Measurements from ENCODE around the gene RNF175. TPM values are rescaled to one million over a fixed set of nuclear protein-coding genes. Genes with fewer than 3 reads are reported as not detected.

The RNF175 gene
- total RNA-seq, 2 donors from 2014 or later = 0.37 TPM; not detected in 1

DNA sequence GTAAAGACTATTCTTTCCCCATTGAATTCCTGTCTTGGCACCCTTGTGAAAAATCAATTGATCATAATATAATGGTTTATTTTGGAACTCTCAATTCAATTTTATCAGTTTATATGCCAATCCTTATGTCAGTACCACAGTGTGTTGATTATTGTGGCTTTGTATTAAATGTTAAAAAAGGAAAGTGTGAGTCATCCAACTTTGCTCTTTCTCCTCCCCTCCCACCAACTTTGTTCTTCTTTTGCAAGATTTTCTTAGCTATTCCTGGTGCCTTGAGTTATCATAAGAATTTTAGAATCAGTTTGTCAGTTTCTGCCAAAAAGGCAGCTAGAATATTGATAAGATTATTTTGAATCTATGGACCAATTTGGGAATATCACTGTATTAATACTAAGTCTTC lies 11.2 kb upstream of the RNF175 start:
- Histone ChIP-seq H3K36me3 (no peaks in the 10 kb centered on the region), H3K9me3 (no peaks in the 10 kb centered on the region), H3K9ac (ENCODE audit: low read depth in 2 of 2, low read length in 2 of 2) (no peak overlapping the region), H3K4me1 (no peaks in the 10 kb centered on the region), H3K27me3 (no peaks in the 10 kb centered on the region), H3K4me3 (no peak overlapping the region), H3K27ac (no peak overlapping the region)
- DNase-seq = no peak
- intact Hi-C loops (cut with DNase I) = no loop called here
- TF ChIP-seq, protein P1, sequence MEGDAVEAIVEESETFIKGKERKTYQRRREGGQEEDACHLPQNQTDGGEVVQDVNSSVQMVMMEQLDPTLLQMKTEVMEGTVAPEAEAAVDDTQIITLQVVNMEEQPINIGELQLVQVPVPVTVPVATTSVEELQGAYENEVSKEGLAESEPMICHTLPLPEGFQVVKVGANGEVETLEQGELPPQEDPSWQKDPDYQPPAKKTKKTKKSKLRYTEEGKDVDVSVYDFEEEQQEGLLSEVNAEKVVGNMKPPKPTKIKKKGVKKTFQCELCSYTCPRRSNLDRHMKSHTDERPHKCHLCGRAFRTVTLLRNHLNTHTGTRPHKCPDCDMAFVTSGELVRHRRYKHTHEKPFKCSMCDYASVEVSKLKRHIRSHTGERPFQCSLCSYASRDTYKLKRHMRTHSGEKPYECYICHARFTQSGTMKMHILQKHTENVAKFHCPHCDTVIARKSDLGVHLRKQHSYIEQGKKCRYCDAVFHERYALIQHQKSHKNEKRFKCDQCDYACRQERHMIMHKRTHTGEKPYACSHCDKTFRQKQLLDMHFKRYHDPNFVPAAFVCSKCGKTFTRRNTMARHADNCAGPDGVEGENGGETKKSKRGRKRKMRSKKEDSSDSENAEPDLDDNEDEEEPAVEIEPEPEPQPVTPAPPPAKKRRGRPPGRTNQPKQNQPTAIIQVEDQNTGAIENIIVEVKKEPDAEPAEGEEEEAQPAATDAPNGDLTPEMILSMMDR (IDR thresholded peaks at IDR 0.05) = no peak

DNA sequence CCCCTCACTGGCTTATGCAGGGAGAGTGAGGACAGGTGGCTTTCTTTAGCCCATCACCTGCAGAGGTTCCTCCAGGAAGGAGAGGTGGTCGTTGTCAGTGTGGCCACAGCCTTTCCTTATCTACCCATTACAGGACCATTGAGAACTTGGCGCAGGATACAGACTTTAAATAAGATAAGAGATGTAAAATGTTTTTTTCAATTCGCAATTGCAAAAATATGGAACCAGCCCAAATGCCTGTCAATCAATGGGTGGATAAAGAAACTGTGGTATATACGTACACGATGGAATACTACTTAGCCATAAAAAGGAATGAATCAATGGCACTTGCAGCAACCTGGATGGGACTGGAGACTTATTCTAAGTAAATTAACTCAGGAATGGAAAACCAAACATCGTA lies 6.9 kb upstream of the RNF175 start:
- Histone ChIP-seq H3K27ac (no peak overlapping the region), H3K9me3 (no peaks in the 10 kb centered on the region), H3K36me3 (no peaks in the 10 kb centered on the region), H3K4me3 (no peak overlapping the region), H3K9ac (ENCODE audit: low read depth in 2 of 2, low read length in 2 of 2) (no peak overlapping the region), H3K4me1 (no peaks in the 10 kb centered on the region), H3K27me3 (no peaks in the 10 kb centered on the region)
- intact Hi-C loops (cut with DNase I) = no loop called here
- TF ChIP-seq, protein P1 (IDR thresholded peaks at IDR 0.05) = no peak
- DNase-seq = no peak

DNA sequence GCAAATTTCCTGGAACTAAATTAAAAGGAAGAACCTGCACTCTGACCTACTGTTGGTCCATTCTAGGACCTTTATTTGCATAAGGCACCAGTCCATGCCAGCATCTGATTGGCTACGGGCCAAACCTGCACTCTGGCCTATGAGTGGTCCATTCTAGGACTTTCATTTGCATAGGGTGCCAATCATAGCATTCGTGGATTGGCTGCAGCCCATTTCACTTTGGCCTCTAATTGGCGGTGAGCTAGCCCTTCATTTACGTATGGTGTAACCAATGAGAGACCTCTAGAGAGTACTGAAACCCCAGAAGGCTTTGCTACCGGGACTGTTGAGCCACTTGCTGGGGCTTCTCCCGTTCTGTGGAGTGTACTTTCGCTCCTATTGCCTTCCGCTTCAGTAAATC lies 6.1 kb upstream of the RNF175 start:
- Histone ChIP-seq H3K36me3 (no peaks in the 10 kb centered on the region), H3K27ac (no peak overlapping the region), H3K27me3 (no peaks in the 10 kb centered on the region), H3K9me3 (no peaks in the 10 kb centered on the region), H3K9ac (ENCODE audit: low read depth in 2 of 2, low read length in 2 of 2) (no peak overlapping the region), H3K4me1 (no peaks in the 10 kb centered on the region), H3K4me3 (no peak overlapping the region)
- intact Hi-C loops (cut with DNase I) = no loop called here
- TF ChIP-seq, protein P1 (IDR thresholded peaks at IDR 0.05) = no peak
- DNase-seq = no peak

DNA sequence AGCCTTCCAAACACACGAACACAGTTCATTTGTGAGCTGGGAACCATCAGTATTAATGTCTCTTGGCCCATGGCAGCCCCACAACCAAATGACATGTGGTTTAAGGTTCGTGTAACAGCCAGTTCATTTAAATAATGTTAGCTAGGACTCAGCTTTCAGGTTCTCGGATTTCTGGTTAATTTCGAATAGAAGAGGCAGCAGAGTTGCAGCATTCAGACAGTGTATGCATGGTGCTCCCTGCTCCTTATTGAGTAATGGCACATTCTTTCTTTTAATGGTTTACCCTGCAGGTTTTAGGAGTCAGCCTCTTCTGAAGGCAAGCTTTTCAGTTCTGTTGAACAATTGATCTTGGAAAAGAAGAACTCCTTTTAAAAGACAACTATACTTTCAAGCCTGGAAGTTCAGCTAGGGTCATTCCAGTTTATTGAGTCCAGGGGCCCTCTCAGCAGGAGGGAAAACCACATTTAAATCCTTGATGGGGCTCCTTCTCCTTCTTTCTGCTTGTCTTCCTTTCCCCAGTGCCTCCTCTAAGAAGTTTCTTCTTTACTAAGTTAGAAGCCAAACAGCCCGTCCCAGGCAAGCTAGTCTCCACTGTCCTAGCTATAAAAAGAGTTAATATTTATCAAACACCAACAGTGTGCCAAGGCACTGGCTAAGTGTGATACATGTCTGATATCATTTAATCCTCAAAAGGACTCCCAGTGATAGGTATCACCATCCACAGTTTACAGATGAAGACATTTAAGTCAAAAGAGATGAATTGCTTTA lies 5.0 kb upstream of the RNF175 start:
- no peaks in the 10 kb centered on the region for H3K36me3 ChIP-seq
- H3K27ac ChIP-seq = no peak overlapping the region
- H3K4me3 ChIP-seq = no peak overlapping the region
- H3K9me3 ChIP-seq = no peaks in the 10 kb centered on the region
- no peaks in the 10 kb centered on the region for H3K4me1 ChIP-seq
- H3K27me3 ChIP-seq = peaks cover 3% of the 10 kb centered on the region
- H3K9ac ChIP-seq (ENCODE audit: low read depth in 2 of 2, low read length in 2 of 2) = no peak overlapping the region
- no peak for DNase-seq
- TF ChIP-seq, protein P1 (IDR thresholded peaks at IDR 0.05) = no peak
- intact Hi-C loops (cut with DNase I) = no loop called here

DNA sequence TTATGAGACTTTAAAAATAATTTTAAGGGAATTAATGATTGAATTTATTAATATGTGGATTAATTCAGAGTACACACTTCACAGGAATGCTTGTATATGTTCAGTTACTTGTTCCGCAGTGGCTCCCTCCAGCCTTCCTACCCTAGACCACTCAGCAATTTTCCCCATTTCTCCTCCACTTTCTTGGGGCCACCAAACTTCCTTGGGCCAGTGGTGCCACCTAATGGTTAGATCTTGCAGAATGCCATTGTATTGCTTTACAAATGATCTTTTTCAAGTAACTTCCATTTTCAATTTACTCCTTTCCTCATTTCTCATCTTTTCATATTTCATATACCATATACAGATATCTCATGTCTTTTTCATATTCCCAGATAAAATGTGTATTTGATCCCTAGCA lies 3.6 kb upstream of the RNF175 start:
- H3K9me3 ChIP-seq = no peaks in the 10 kb centered on the region
- no peaks in the 10 kb centered on the region for H3K36me3 ChIP-seq
- H3K27me3 ChIP-seq = peaks cover 15% of the 10 kb centered on the region
- H3K4me3 ChIP-seq = no peak overlapping the region
- DNase-seq = no peak
- TF ChIP-seq, protein P1 (IDR thresholded peaks at IDR 0.05) = no peak
- H3K27ac ChIP-seq = no peak overlapping the region
- H3K9ac ChIP-seq (ENCODE audit: low read depth in 2 of 2, low read length in 2 of 2) = no peak overlapping the region
- no peaks in the 10 kb centered on the region for H3K4me1 ChIP-seq
- intact Hi-C loops (cut with DNase I) = no loop called here

Measured in colonic mucosa (tissue), 4 donors.